HEK293 (cell line): Measurements from ENCODE around the gene SPACDR.

Source experiments
- ZNF792 ChIP-seq: fragments of 450-650 bp; formaldehyde crosslinking; IDR thresholded peaks from 2 replicates; pipeline ENCODE4 v1.5.1; 2016; ENCODE audit warnings: missing biosample characterization, missing genetic modification characterization
- TF ChIP-seq, protein P1 (sequence below): fragments of 450-650 bp; formaldehyde crosslinking; IDR thresholded peaks from 2 replicates; pipeline ENCODE4 v1.5.1; 2016; ENCODE audit warnings: missing biosample characterization, missing genetic modification characterization, borderline replicate concordance
- TF ChIP-seq, protein P2 (sequence below): fragments of 450-650 bp; formaldehyde crosslinking; IDR thresholded peaks from 2 replicates; pipeline ENCODE4 v1.5.1; 2016; ENCODE audit warnings: missing biosample characterization, missing genetic modification characterization

DNA sequence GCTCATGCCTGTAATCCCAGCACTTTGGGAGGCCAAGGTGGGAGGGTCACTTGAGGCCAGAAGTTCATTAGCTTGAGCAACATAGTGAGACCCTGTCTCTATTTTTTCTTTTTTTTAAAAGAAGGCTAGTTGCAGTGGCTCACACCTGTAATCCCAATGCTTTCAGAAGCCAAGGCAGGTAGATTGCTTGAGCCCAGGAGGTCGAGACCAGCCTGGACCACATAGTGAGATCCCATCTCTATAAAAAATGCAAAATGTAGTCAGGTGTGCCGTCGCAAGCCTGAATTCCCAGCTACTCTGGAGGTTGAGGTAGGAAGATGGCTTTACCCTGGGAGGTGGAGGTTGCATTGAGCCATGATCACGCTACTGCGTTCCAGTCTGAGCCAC is 27.1 kb upstream of the SPACDR start:
- TF ChIP-seq, protein P1, sequence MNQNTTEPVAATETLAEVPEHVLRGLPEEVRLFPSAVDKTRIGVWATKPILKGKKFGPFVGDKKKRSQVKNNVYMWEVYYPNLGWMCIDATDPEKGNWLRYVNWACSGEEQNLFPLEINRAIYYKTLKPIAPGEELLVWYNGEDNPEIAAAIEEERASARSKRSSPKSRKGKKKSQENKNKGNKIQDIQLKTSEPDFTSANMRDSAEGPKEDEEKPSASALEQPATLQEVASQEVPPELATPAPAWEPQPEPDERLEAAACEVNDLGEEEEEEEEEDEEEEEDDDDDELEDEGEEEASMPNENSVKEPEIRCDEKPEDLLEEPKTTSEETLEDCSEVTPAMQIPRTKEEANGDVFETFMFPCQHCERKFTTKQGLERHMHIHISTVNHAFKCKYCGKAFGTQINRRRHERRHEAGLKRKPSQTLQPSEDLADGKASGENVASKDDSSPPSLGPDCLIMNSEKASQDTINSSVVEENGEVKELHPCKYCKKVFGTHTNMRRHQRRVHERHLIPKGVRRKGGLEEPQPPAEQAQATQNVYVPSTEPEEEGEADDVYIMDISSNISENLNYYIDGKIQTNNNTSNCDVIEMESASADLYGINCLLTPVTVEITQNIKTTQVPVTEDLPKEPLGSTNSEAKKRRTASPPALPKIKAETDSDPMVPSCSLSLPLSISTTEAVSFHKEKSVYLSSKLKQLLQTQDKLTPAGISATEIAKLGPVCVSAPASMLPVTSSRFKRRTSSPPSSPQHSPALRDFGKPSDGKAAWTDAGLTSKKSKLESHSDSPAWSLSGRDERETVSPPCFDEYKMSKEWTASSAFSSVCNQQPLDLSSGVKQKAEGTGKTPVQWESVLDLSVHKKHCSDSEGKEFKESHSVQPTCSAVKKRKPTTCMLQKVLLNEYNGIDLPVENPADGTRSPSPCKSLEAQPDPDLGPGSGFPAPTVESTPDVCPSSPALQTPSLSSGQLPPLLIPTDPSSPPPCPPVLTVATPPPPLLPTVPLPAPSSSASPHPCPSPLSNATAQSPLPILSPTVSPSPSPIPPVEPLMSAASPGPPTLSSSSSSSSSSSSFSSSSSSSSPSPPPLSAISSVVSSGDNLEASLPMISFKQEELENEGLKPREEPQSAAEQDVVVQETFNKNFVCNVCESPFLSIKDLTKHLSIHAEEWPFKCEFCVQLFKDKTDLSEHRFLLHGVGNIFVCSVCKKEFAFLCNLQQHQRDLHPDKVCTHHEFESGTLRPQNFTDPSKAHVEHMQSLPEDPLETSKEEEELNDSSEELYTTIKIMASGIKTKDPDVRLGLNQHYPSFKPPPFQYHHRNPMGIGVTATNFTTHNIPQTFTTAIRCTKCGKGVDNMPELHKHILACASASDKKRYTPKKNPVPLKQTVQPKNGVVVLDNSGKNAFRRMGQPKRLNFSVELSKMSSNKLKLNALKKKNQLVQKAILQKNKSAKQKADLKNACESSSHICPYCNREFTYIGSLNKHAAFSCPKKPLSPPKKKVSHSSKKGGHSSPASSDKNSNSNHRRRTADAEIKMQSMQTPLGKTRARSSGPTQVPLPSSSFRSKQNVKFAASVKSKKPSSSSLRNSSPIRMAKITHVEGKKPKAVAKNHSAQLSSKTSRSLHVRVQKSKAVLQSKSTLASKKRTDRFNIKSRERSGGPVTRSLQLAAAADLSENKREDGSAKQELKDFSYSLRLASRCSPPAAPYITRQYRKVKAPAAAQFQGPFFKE (tag by site-specific recombination): no peak
- TF ChIP-seq, protein P2, sequence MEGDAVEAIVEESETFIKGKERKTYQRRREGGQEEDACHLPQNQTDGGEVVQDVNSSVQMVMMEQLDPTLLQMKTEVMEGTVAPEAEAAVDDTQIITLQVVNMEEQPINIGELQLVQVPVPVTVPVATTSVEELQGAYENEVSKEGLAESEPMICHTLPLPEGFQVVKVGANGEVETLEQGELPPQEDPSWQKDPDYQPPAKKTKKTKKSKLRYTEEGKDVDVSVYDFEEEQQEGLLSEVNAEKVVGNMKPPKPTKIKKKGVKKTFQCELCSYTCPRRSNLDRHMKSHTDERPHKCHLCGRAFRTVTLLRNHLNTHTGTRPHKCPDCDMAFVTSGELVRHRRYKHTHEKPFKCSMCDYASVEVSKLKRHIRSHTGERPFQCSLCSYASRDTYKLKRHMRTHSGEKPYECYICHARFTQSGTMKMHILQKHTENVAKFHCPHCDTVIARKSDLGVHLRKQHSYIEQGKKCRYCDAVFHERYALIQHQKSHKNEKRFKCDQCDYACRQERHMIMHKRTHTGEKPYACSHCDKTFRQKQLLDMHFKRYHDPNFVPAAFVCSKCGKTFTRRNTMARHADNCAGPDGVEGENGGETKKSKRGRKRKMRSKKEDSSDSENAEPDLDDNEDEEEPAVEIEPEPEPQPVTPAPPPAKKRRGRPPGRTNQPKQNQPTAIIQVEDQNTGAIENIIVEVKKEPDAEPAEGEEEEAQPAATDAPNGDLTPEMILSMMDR (tag by site-specific recombination): no peak
- TF ChIP-seq ZNF792: no peak
